Measurements from ENCODE around the gene TMEM52. TPM values are rescaled to one million over a fixed set of nuclear protein-coding genes. Genes with fewer than 3 reads are reported as not detected.

Gene TMEM52
- total RNA-seq, 4 donors from 2014 or later = 0.74 to 5.7 (median 3.5) TPM

DNA sequence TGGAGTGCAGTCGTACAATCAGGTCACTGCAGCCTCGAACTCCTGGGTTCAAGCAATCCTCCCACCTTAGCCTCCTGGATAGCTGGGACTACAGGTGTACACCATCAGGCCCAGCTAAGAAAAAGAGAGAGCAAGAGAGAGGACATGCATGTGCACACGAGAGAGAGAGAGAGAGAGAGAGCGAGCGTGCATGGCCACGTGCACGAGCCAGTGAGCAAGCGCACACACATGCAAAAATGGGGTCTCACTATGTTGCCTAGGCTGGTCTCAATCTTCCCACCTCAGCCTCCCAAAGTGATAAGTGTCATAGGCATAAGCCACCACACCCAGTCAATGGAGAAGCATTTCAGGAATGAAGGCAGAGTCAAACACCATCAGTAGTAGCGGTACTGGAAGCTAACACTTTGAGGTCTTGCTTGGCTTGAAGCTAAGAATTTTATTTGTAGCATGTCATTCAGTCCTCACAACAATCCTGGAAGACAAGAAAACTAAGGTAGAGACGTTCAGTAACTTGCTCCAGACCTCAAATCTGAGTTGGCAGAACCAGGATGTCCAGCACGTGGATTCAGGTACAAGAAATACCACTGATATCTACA, 42.6 kb downstream of the TMEM52 start:
- DNase-seq (ENCODE audit: low spot score) (no peak), ATAC-seq (ENCODE audit: low FRiP score) (no peak)
- TF ChIP-seq CTCF (IDR thresholded peaks at IDR 0.05) = no peak

DNA sequence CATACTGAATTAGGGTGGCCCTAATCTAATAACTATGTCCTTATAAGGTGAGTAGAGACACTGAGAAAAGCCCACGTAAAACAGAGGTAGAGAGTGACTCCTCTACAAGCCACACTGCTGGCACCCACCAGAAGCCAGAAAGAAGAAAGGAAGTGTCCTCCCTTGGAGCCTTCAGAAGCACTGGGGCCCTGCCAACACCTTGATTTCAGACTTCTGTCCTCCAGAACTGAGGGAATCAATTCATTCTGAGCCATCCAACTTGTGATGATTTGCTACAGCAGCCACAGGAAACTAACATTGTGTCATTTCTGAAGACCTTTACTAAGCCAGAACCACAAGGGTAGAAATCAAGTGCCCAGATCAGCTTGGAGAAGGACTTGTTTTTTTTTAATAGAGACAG, 43.1 kb downstream of the TMEM52 start:
- DNase-seq (ENCODE audit: low spot score) (no peak), ATAC-seq (ENCODE audit: low FRiP score) (no peak)
- TF ChIP-seq CTCF (IDR thresholded peaks at IDR 0.05) = no peak

DNA sequence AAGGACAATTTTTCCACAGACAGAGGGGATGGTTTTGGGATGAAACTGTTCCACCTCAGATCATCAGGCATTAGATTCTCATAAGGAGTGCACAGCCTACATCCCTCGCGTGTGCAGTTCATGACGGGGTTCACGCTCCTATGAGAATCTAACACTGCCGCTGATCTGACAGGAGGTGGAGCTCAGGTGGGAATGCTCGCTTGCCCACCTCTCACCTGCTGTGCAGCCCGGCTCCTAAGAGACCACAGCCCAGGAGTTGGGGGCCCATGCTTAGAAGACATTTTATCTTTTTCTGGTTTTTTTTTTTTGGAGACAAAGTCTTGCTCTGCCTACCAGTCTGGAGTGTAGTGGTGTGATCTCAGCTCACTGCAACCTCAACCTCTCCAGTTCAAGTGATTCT, 44.2 kb downstream of the TMEM52 start:
- ATAC-seq (ENCODE audit: low FRiP score) = no peak
- no peak for TF ChIP-seq CTCF (IDR thresholded peaks at IDR 0.05)
- DNase-seq (ENCODE audit: low spot score) = no peak

DNA sequence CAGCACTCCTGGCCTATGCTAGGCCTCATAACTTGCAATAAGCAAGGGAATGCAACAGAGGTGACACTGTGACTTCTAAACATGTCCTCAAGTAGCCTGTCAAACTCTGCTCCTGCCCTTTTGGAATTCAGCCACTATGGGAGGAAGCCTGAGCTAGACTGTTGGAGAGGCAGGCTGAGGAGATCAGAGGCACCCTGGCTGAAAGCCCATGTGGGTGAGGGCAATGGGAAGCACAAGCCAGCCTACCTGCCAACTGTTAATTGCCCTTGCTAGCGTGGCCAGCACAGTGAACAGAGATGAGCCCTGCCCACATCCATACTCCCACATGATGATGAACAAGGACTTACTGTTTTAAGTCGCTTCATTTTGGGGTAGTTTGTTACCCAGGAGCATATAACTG, 45.9 kb downstream of the TMEM52 start:
- TF ChIP-seq CTCF (IDR thresholded peaks at IDR 0.05) = no peak
- ATAC-seq (ENCODE audit: low FRiP score) = no peak
- DNase-seq (ENCODE audit: low spot score) = no peak

DNA sequence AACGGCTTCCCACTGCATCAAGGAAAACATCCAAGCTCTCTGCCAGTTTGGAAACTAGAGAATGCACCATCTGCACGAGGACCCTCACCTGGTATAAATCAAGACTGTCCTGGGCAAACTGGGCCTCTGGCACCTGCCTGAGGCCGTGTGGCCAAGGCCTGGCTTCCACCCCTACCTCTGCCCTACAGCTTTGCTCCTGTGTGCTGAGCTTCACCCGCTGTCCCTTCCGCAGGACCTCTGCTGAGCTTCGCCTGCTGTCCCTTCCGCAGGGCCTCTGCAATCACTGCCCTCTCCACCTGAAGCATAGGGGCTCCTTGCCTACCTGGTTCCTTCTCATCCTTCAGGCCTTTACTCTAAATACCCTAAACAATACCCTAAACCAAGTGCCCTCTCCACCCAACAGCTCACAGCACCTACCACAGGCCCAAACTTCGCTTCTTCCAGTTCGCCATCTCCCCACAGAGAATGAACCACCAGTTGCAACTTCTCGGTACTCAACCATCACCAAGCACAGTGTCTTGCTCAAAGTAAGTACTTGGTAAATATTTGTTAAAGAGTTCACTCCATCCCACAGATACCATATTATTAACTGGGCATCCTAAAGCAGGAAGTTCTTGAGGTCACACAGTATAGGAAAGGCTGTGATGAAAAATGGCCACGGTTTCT, 46.6 kb downstream of the TMEM52 start:
- no peak for ATAC-seq (ENCODE audit: low FRiP score)
- DNase-seq (ENCODE audit: low spot score) = no peak
- TF ChIP-seq CTCF (IDR thresholded peaks at IDR 0.05) = no peak

GRCh38 chr1:1869469-1869868, 49.6 kb downstream of the TMEM52 start:
- ATAC-seq (ENCODE audit: low FRiP score) (no peak), DNase-seq (ENCODE audit: low spot score) (no peak)
- TF ChIP-seq CTCF (IDR thresholded peaks at IDR 0.05) = no peak

Other genes with a start within 250 kb of the TMEM52 start
- 10 to 100 TPM; 22.1 to 52.9 (median 36.0) TPM for gene SLC35E2B, start 226.5 kb downstream of the TMEM52 start, total RNA-seq
- gene CDK11A, start 194.9 kb downstream of the TMEM52 start, total RNA-seq = 10 to 100 TPM; 25.0 to 77.7 (median 39.0) TPM
- gene NADK, start 140.8 kb downstream of the TMEM52 start, total RNA-seq = 100 to 1,000 TPM in 3 of 4 donors, 10 to 100 TPM in 1; 97.2 to 136 (median 114) TPM
- 100 to 1,000 TPM; 104 to 175 (median 152) TPM for gene GNB1, start 28.2 kb downstream of the TMEM52 start, total RNA-seq
- gene CALML6, start 4.0 kb downstream of the TMEM52 start, total RNA-seq = not detected
- gene CFAP74, start 84.5 kb upstream of the TMEM52 start, total RNA-seq = under 1 TPM in 1 of 4 donors, not detected in 3; 0.24 TPM
- not detected for gene GABRD, start 100.1 kb upstream of the TMEM52 start, total RNA-seq
- 1 to 10 TPM; 2.5 to 8.1 (median 2.6) TPM for gene PRKCZ, start 131.1 kb upstream of the TMEM52 start, total RNA-seq